ENCODE data around the gene TEX14.
"Not testable (repeated sequence)": the region's sequence is repeated elsewhere in the genome, so short reads cannot be mapped to it uniquely, and the experiment has no call there.

Gene TEX14

DNA sequence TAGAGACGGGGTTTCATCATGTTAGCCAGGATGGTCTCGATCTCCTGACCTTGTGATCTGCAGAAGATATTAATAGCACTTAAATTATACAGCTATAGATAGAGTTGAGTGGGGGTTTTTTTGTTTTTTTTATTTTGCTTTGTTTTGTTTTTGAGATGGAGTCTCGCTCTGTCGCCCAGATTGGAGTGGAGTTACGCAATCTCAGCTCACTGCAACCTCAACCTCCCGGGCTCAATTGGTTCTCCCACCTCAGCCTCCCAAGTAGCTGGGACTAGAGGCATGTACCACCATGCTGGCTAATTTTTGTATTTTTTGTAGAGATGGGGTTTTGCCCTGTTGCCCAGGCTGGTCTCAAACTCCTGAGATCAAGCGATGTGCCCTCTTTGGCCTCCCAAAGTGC, 1.8 kb downstream of the TEX14 start:
- not testable (repeated sequence) for DNase-seq

DNA sequence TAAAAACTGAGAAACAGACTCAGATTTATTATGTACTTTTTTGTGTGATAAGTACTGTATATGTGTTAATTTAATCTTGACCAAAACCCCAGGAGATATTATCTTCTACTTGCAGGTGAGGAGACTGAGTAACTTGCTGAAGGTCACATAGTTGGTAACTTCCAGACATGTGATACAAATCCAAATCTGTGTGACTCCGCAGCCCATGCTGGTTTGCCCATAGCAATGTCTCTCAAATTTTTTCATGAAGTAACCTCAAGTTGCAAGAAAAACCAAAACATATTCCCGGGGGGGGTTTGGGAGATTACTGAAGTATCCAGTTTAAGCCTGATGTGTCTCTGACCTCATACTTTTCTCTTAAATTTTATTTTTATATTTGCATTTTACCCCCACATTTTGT, 3.3 kb downstream of the TEX14 start:
- no peak for DNase-seq

DNA sequence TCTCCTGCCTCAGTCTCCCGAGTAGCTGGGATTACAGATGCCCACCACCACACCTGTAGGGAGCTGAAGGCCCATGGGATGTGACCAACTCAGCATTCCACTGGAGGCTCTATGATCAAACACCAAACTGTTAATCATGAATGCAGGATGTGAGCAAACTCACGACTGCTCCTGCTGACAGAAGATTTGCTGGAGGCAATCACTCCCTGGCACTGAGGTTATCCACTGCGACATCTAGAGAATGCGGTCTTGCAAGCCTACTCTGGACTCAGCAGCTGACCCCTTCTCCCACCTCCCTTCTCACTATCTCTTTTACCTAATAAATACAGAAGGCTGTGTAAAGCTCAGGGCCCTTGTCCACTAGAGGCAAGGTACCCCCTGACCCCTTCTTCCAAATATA, 4.9 kb downstream of the TEX14 start:
- no peak for DNase-seq

DNA sequence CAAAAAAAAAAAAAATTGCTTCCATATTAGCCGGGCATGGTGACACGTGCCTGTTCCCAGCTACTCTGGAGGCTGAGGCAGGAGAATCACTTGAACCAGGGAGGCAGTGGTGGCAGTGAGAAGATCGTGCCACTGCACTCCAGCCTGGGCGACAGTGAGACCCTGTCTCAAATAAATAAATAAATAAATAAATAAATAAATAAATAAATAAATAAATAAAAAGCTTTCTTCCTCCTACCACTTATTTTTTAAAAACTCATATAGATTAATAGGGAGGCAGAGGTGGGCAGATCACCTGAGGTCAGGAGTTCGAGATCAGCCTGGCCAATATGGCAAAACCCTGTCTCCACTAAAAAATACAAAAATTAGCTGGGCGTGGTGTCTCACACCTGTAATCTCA, 7.4 kb downstream of the TEX14 start:
- not testable (repeated sequence) for DNase-seq

DNA sequence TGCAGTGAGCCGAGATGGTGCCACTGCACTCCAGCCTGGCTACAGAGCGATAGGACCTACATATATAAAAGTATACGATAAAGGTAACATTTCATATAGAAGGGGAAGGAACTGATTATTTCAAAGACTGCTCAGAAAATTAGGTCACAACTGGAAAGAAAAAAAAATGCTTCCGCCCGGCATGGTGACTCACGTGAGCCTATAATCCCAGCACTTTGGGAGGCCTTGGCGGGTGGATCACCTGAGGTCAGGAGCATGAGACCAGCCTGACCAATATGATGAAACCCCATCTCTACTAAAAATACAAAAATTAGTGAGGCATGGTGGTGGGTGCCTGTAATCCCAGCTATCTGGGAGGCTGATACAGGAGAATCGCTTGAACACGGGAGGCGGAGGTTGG, 7.8 kb downstream of the TEX14 start:
- no peak for DNase-seq

DNA sequence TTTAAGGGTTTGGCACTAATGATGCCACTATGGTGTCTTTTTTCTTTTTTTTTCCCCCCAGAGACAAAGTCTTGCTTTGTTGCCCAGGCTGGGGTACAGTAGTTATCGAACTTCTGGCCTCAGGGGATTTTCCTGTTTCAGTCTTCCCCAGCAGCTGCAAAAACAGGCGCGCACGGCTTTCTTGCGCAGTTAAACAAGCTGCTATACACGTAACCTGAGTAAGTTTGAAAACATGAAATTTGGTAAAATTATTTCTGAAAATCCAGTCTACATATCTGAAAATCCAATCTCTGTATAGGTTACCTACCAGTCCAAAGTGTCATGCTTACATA, 11.8 kb downstream of the TEX14 start:
- no peak for DNase-seq

DNA sequence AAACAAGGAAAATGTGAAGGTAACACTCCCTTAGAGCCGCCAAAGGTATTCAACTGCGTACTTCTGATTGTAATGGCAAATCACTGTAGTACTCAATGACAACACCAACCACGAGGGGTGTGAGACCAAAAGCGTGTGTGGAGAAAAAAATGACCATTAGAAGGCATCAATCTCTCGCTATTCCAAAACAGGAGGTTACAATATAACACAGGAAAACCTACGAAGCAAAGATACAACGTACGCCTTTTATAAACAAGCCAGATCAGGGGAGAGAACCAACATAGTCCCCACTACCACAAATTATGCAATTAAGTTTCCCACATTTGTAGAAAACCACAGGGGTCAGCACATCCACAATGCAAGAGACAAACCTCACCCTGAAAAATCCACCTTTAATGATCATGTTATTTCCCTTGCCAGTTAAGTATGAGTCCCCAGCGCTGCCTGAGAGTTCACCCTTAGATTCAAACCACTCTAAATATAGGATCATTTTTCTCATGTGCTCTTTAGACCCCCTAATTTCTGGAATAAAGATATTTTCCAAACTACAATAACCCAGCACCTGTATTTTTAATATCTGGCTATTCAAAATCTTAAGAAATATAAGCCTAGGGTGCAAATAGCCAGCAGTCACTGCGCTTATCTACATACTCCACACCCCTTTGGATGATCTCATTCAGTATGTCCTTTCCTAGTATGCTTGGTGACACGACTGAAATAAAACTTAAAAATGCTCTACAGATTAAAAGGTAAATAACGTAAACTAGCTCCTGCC, 12.4 kb downstream of the TEX14 start:
- no peak for DNase-seq

DNA sequence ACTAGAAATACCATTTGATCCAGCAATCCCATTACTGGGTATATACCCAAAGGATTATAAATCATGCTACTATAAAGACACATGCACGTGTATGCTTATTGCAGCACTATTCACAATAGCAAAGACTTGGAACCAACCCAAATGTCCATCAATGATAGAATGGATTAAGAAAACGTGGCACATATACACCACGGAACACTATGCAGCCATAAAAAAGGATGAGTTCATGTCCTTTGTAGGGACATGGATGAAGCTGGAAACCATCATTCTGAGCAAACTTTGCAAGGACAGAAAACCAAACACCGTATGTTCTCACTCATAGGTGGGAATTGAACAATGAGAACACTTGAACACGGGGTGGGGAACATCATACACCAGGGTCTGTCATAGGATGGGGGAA, 13.6 kb downstream of the TEX14 start:
- not testable (repeated sequence) for DNase-seq

DNA sequence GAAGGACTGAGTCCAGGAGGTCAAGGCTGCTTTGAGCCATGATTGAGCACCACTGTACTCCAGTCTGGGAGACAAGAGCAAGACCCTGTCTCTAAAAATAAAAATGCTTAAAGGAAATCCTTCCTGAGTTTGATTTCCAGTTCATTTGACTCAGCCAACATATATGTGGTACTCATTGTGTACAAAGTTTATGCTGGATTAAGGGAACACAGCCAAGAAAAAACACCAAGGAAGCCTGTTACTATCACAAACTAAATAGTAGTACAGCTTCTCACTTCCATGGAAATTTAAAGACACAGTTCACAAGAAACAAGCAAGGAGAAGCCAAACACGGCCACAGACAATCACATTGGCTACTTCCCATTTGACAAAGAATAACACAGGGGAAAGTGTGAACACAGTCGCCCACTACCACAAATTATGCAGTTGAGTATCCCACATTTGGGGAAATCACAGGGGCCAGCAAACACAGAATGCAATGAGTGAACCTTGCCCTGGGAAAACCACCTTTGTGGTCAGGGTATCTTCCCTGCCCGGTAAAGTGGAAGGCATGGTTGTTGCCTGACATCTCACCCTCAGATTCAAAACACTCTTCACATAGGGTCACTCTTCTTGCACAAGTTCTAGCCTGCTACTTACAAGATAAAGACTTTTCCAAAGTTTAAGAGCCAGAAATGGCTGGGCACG, 14.5 kb downstream of the TEX14 start:
- DNase-seq: no peak

DNA sequence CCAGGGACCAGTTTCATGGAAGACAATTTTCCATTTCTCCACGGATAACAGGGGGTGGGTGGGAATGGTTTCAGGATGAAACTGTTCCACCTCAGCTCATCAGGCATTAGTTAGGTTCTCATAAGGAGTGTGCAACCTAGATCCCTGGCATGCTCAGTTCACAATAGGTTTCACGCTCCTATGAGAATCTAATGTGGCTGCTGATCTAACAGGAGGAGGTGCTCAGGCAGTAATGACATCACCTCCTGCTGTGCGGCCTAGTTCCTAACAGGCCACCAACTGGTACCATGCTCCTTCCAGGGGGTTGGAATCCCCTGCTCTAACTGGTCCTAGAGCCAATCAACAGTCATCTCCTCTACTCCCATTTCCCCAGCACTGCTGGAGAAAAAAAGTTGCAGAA, 19.9 kb downstream of the TEX14 start:
- no peak for DNase-seq

DNA sequence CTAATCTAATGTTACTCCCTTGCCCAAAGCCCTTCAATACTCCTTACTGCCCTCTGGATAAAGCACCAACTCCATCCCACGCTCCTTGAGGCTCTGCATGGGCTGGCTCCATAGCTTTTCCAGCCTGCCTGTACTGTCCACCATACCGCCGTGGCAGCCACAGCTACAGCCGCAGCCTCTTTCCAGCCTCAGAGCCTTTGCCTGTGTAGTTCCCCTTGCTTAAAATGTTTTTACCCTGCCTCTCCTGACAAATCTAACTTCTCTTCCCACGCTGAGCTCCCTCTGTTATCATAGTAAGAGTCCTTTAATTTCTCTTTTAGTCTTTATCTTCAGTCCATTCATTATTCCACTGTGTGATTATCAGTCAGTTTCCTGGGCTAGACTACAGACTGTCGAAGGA, 22.0 kb downstream of the TEX14 start:
- DNase-seq: no peak

DNA sequence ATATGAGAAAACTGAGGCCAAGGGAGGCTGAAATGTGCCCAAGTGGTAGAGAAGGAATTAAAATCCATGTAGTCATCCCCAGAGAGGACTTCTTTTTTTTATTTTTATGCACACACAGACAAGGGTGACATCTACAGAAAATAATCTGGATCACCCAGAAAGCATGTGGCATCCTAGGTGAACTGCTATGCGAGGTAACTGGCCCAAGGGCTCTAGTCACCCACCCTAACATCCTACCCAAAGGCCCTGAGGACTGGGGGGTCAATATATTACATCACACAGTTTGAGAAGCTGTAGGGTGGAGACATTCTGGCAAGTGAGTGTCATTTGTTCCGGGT, 23.3 kb downstream of the TEX14 start:
- DNase-seq: no peak

DNA sequence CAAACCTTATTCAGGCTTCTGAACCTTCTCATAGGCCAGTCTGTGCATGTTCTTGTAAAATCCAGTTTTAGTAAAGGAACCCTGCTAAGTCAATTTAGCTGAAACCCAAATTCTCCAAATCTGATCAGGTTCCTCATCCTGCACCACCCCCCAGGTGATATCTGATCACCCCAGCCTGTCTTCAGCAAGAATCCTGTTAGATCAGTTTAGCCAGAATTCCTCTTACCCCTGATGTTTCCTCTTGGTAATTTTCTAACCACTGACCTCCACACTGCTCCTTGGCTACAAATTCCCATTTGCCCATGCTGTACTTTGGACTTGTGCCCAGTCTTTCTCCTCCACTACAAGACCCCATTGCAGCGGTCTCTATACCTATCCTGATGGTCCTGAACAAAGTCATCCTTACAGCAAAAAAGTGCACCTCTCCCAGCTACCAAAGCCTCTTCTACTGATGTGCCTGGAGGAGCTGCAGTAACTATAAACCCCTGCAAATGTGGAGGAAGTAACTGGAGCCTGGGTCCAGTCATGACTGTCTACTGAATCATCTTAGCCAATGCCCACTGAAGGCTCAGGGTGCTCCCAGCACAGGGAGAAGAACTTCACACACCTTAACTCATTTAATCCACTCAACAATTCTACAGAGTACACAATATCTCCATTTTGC, 23.8 kb downstream of the TEX14 start:
- DNase-seq: no peak

DNA sequence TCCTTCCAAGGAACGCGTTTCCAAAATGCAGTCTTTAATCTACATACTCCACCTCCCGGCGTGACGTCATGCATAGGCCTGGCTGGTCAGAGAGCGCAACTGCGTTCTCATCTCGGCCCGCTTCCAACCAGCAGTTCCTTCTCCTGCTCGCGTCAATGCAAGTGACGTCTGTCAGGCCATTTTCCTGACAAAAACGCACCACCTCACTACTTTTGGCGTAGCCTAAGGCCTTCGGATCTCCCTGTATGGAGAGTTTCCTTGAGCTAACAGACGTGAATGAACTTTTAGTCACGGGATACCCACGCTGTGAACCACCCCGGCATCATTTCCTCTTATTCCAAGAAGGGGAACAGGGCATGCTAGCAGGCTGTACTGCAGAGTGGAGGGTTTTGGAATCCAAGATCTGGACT, 25.0 kb downstream of the TEX14 start:
- DNase-seq: peak; percentile 48

DNA sequence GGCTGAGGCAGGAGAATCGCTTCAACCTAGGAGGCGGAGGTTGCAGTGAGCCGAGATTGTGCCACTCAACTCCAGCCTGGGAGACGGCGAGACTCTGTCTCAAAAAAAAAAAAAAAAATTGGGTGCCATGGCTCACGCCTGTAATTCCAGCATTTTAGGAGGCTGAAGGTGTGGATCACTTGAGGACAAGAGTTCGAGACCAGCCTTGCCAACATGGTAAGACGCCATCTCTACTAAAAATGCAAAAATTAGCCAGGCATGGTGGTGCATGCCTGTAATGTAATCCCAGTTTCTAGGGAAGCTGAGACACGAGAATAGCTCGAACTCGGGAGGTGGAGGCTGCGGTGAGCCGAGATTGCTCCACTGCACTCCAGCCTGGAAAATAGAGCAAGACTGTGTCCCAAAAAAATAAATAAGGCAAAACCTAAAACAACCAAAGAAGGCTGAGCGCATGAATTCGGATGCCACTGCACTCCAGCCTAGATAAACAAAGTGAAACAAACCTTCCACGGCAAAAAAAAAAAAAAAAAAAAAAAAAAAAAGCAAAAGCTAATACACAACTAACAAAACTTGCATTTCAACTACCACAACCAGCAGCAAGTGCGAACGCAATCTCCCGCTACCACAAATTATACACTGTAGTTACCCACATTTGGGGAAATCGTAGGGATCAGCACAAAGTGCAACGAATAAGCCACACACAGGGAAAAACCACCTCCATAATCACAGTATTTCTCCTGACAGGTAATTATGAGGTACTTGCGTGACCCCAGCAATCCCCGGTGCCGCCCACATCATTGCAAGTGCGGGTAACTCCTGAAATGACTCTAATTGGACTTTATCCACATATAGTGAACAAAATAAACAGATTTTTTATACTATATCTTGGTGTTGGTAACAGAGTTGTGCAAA, 25.6 kb downstream of the TEX14 start:
- DNase-seq: no peak

DNA sequence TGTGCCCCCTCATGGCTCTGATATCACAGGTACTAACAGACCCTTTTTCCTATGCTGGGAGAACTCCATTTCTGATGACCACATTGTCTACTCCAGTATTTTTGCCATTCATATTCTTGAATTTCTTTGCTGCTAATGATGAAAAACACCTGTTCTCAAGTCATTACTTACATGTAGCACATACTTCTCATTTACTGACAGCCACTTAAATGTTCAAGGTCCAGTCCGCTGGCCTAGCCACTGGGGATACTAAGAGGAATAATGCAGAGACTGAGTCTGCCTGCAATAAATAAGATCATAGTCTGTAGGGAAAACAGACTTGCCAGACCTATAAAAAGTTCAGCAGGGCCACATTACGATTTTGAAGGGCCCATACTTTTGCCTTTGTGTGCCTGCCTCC, 27.5 kb downstream of the TEX14 start:
- DNase-seq: no peak

DNA sequence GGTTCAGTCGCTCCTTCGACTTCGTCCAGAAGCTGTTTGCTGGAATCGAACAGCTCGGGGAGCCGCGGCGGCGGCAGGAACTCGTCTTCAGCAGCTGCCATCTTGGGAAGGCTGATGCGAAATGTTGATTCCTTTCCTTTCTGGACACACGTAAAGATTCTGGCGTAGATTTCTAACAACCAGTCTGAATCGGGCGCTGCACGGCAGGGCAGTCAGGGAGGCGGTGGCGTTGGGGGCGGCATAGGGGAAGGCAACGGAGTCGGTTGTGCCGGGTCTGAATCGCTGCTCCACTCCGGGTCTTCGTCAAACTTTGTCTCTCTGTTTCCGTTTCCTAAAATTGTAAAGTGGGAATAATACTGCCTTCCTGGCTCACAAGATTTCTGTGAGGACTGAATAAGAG, 30.3 kb downstream of the TEX14 start:
- DNase-seq: no peak

DNA sequence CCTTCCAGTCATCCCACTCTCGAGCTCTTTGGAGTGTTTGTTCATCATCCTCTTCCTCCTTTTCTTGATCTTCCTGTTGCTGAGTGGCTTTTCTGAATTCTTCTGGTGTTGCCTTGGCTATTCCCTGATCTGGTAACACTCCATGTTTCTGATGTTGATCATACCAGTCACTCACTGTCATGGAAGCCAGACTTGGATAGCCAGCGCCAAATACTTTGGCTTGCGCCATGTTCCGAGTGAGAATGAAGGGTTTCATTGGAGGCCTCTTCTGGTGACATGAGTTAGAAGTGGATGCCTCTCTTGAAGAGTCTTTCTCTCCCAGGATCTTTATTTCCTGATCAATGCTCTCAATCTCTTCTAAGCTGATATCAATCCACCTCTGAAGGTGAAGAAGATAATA, 31.2 kb downstream of the TEX14 start:
- no peak for DNase-seq

DNA sequence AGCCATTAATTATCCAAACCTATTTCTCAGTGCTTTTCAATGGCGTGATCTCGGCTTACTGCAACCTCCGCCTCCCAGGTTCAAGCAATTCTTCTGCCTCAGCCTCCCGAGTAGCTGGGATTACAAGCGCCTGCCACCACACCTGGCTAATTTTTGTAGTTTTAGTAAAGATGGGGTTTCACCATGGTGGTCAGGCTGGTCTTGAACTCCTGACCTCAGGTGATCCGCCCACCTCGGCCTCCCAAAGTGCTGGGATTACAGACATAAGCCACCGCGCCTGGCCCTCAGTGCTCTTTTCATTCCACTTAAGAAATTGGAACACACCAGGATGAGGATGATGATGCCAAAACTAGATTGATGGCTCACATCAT, 32.1 kb downstream of the TEX14 start:
- not testable (repeated sequence) for DNase-seq

DNA sequence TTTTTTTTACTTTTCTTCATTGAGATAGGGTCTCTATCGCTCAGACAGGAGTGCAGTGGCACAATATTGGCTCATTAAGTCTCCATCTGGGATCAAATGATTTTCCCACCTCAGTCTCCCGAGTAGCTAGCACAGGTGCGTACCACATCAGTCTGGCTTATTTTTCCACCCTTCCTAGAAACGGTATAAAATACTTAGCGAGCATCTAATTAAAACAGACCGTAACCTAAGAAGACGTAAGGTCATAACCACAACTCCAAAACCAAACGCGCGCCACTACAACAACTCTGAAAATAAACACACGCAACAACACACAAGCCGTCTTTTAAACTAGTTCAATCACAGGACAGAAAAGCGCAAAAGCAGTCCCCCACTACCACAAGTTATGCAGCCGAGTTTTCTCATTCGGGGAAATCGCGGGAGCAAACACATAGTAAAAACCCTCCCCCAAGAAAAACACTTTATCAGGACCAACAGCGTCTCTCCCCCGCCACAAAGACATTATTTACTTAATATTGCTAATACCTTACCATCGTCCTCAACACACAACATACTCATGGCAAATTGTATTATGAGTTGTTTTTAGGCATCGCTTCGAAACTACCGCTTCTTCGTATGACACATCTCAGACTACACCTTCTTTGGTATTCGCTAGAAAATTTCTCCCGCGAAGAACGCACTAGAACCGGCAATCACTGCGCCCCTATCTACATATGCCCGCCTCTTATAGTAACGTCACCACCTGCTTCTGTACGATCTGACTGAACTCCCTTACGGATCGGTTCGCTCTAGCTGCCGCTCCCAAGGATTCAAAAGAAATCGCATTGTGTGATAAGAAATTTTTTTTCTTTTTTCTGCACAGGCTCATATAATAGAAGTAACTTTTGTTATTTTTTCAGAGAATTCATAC, 32.8 kb downstream of the TEX14 start:
- DNase-seq: peak; percentile 74

DNA sequence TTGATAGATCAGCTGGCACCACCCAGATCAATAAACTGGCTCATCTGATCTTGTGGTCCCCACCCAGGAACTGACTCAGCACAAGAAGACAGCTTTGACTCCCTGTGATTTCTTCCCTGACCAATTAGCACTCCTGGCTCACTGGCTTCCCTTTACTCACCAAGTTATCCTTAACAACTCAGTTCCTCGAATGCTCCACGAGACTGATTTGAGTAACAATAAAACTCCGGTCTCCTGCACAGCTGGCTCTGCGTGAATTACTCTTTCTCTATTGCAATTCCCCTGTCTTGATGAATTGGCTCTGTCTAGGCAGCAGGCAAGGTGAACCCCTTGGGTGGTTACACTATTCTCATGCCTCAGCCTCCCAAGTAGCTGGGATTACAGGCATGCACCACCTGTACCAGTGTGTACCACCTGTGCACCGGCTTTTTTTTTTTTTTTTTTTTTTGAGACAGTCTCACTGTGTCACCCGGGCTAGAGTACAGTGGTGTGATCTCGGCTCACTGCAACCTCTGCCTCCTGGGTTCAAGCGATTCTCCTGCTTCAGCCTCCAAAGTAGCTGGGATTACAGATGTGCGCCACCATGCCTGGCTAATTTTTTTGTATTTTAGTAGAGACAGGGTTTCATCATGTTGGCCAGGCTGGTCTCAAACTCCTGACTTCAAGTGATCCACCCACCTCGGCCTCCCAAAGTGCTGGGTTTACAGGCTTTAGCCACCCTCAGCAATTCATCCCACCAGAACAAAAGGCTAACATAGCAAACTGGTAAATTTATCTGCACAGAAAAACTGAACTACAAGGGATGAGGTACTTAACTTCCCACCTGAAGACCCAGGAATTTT, 33.7 kb downstream of the TEX14 start:
- DNase-seq: not testable (repeated sequence)
